Measurements from ENCODE around the gene IFT172.

DNA sequence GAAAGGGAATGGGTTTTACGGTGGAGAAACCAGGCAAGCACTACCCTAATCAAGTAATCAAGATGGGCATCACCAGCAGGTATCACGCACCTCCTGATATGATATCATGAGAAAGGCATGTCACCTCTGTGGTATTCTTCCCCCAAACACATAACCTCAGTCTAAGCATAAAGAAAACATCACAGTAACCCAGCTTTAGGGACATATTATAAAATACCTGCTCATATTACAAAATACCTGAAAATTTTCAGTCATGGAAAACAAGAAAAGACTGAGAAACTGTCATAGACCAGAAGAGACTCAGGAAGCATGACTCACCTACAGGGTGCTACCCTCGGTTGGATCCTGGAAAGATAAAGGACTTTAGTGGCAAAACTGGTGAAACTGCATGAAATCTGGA, 37.6 kb upstream of the IFT172 start:
- TF ChIP-seq SIN3A (IDR thresholded peaks at IDR 0.05; ENCODE audit: borderline replicate concordance, insufficient read depth, low read length) (no peak), POLR2AphosphoS5 (IDR thresholded peaks at IDR 0.05; ENCODE audit: low read depth, low read length) (no peak), TAF1 (IDR thresholded peaks at IDR 0.05; ENCODE audit: borderline replicate concordance, insufficient read depth, low read length) (no peak), FOXP2 (optimal IDR thresholded peaks at IDR 0.05; ENCODE audit: borderline replicate concordance, extremely low read depth, extremely low read length, insufficient read depth) (no peak)
- TF ChIP-seq, protein P1, sequence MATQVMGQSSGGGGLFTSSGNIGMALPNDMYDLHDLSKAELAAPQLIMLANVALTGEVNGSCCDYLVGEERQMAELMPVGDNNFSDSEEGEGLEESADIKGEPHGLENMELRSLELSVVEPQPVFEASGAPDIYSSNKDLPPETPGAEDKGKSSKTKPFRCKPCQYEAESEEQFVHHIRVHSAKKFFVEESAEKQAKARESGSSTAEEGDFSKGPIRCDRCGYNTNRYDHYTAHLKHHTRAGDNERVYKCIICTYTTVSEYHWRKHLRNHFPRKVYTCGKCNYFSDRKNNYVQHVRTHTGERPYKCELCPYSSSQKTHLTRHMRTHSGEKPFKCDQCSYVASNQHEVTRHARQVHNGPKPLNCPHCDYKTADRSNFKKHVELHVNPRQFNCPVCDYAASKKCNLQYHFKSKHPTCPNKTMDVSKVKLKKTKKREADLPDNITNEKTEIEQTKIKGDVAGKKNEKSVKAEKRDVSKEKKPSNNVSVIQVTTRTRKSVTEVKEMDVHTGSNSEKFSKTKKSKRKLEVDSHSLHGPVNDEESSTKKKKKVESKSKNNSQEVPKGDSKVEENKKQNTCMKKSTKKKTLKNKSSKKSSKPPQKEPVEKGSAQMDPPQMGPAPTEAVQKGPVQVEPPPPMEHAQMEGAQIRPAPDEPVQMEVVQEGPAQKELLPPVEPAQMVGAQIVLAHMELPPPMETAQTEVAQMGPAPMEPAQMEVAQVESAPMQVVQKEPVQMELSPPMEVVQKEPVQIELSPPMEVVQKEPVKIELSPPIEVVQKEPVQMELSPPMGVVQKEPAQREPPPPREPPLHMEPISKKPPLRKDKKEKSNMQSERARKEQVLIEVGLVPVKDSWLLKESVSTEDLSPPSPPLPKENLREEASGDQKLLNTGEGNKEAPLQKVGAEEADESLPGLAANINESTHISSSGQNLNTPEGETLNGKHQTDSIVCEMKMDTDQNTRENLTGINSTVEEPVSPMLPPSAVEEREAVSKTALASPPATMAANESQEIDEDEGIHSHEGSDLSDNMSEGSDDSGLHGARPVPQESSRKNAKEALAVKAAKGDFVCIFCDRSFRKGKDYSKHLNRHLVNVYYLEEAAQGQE (IDR thresholded peaks at IDR 0.05; ENCODE audit: insufficient read depth in 1 of 2, low read depth in 2 of 2, low read length in 2 of 2), result no peak
